ENCODE data around the gene PRKCB.

PRKCB gene

GRCh38 chr16:24135624-24136565 is 300.1 kb downstream of the PRKCB start:
- H3K4me3 ChIP-seq (ENCODE audit: low read depth in 1 of 2, low read length in 2 of 2) = no peak overlapping the region
- no peak overlapping the region for H3K27ac ChIP-seq (ENCODE audit: low read depth, low read length)
- no peaks in the 10 kb centered on the region for H3K9me3 ChIP-seq (ENCODE audit: low read length)
- no peak overlapping the region for H3K9ac ChIP-seq (ENCODE audit: low read length)
- no peaks in the 10 kb centered on the region for H3K27me3 ChIP-seq (ENCODE audit: control insufficient read depth in 1 of 2, insufficient read depth in 2 of 2, low read length in 2 of 2)
- H3K36me3 ChIP-seq (ENCODE audit: insufficient read depth, low read length) = no peaks in the 10 kb centered on the region
- H3K4me1 ChIP-seq (ENCODE audit: insufficient read depth, low read length) = no peaks in the 10 kb centered on the region

GRCh38 chr16:24138024-24138423 is 302.2 kb downstream of the PRKCB start:
- no peak overlapping the region for H3K4me3 ChIP-seq (ENCODE audit: low read depth in 1 of 2, low read length in 2 of 2)
- no peaks in the 10 kb centered on the region for H3K36me3 ChIP-seq (ENCODE audit: insufficient read depth, low read length)
- H3K9me3 ChIP-seq (ENCODE audit: low read length) = no peaks in the 10 kb centered on the region
- no peaks in the 10 kb centered on the region for H3K27me3 ChIP-seq (ENCODE audit: control insufficient read depth in 1 of 2, insufficient read depth in 2 of 2, low read length in 2 of 2)
- no peak overlapping the region for H3K27ac ChIP-seq (ENCODE audit: low read depth, low read length)
- no peaks in the 10 kb centered on the region for H3K4me1 ChIP-seq (ENCODE audit: insufficient read depth, low read length)
- H3K9ac ChIP-seq (ENCODE audit: low read length) = no peak overlapping the region

GRCh38 chr16:24138575-24138974 is 302.8 kb downstream of the PRKCB start:
- Histone ChIP-seq H3K4me1 (ENCODE audit: insufficient read depth, low read length) (no peaks in the 10 kb centered on the region), H3K9ac (ENCODE audit: low read length) (no peak overlapping the region), H3K27ac (ENCODE audit: low read depth, low read length) (no peak overlapping the region), H3K36me3 (ENCODE audit: insufficient read depth, low read length) (no peaks in the 10 kb centered on the region), H3K4me3 (ENCODE audit: low read depth in 1 of 2, low read length in 2 of 2) (no peak overlapping the region), H3K27me3 (ENCODE audit: control insufficient read depth in 1 of 2, insufficient read depth in 2 of 2, low read length in 2 of 2) (no peaks in the 10 kb centered on the region), H3K9me3 (ENCODE audit: low read length) (no peaks in the 10 kb centered on the region)

- no peak overlapping the region for H3K4me3 ChIP-seq (ENCODE audit: low read depth in 1 of 2, low read length in 2 of 2)
- H3K9ac ChIP-seq (ENCODE audit: low read length) = no peak overlapping the region
- no peaks in the 10 kb centered on the region for H3K36me3 ChIP-seq (ENCODE audit: insufficient read depth, low read length)
- H3K27me3 ChIP-seq (ENCODE audit: control insufficient read depth in 1 of 2, insufficient read depth in 2 of 2, low read length in 2 of 2) = no peaks in the 10 kb centered on the region
- no peaks in the 10 kb centered on the region for H3K4me1 ChIP-seq (ENCODE audit: insufficient read depth, low read length)
- no peak overlapping the region for H3K27ac ChIP-seq (ENCODE audit: low read depth, low read length)
- H3K9me3 ChIP-seq (ENCODE audit: low read length) = no peaks in the 10 kb centered on the region
Measured at GRCh38 chr16:24139282-24139681, 303.5 kb downstream of the PRKCB start.

GRCh38 chr16:24140730-24141129 is 304.9 kb downstream of the PRKCB start:
- H3K9ac ChIP-seq (ENCODE audit: low read length) = no peak overlapping the region
- H3K27me3 ChIP-seq (ENCODE audit: control insufficient read depth in 1 of 2, insufficient read depth in 2 of 2, low read length in 2 of 2) = no peaks in the 10 kb centered on the region
- no peak overlapping the region for H3K4me3 ChIP-seq (ENCODE audit: low read depth in 1 of 2, low read length in 2 of 2)
- no peak overlapping the region for H3K27ac ChIP-seq (ENCODE audit: low read depth, low read length)
- H3K4me1 ChIP-seq (ENCODE audit: insufficient read depth, low read length) = peaks cover 4% of the 10 kb centered on the region
- no peaks in the 10 kb centered on the region for H3K36me3 ChIP-seq (ENCODE audit: insufficient read depth, low read length)
- no peaks in the 10 kb centered on the region for H3K9me3 ChIP-seq (ENCODE audit: low read length)

- Histone ChIP-seq H3K36me3 (ENCODE audit: insufficient read depth, low read length) (no peaks in the 10 kb centered on the region), H3K9me3 (ENCODE audit: low read length) (no peaks in the 10 kb centered on the region), H3K4me1 (ENCODE audit: insufficient read depth, low read length) (peaks cover 12% of the 10 kb centered on the region), H3K27ac (ENCODE audit: low read depth, low read length) (no peak overlapping the region), H3K27me3 (ENCODE audit: control insufficient read depth in 1 of 2, insufficient read depth in 2 of 2, low read length in 2 of 2) (no peaks in the 10 kb centered on the region), H3K9ac (ENCODE audit: low read length) (no peak overlapping the region), H3K4me3 (ENCODE audit: low read depth in 1 of 2, low read length in 2 of 2) (no peak overlapping the region)
Measured at GRCh38 chr16:24141466-24141865, 305.7 kb downstream of the PRKCB start.

GRCh38 chr16:24141917-24142316 is 306.1 kb downstream of the PRKCB start:
- H3K27ac ChIP-seq (ENCODE audit: low read depth, low read length) = no peak overlapping the region
- no peak overlapping the region for H3K4me3 ChIP-seq (ENCODE audit: low read depth in 1 of 2, low read length in 2 of 2)
- no peaks in the 10 kb centered on the region for H3K27me3 ChIP-seq (ENCODE audit: control insufficient read depth in 1 of 2, insufficient read depth in 2 of 2, low read length in 2 of 2)
- peaks cover 14% of the 10 kb centered on the region for H3K4me1 ChIP-seq (ENCODE audit: insufficient read depth, low read length)
- no peak overlapping the region for H3K9ac ChIP-seq (ENCODE audit: low read length)
- H3K9me3 ChIP-seq (ENCODE audit: low read length) = no peaks in the 10 kb centered on the region
- no peaks in the 10 kb centered on the region for H3K36me3 ChIP-seq (ENCODE audit: insufficient read depth, low read length)

GRCh38 chr16:24145927-24146326 is 310.1 kb downstream of the PRKCB start:
- Histone ChIP-seq H3K9me3 (ENCODE audit: low read length) (no peaks in the 10 kb centered on the region), H3K36me3 (ENCODE audit: insufficient read depth, low read length) (no peaks in the 10 kb centered on the region), H3K4me1 (ENCODE audit: insufficient read depth, low read length) (peaks cover 14% of the 10 kb centered on the region), H3K27ac (ENCODE audit: low read depth, low read length) (no peak overlapping the region), H3K27me3 (ENCODE audit: control insufficient read depth in 1 of 2, insufficient read depth in 2 of 2, low read length in 2 of 2) (no peaks in the 10 kb centered on the region), H3K9ac (ENCODE audit: low read length) (no peak overlapping the region), H3K4me3 (ENCODE audit: low read depth in 1 of 2, low read length in 2 of 2) (no peak overlapping the region)

- Histone ChIP-seq H3K4me1 (ENCODE audit: insufficient read depth, low read length) (peaks cover 14% of the 10 kb centered on the region), H3K9me3 (ENCODE audit: low read length) (no peaks in the 10 kb centered on the region), H3K27me3 (ENCODE audit: control insufficient read depth in 1 of 2, insufficient read depth in 2 of 2, low read length in 2 of 2) (no peaks in the 10 kb centered on the region), H3K4me3 (ENCODE audit: low read depth in 1 of 2, low read length in 2 of 2) (no peak overlapping the region), H3K9ac (ENCODE audit: low read length) (no peak overlapping the region), H3K36me3 (ENCODE audit: insufficient read depth, low read length) (no peaks in the 10 kb centered on the region), H3K27ac (ENCODE audit: low read depth, low read length) (no peak overlapping the region)
Measured at GRCh38 chr16:24146518-24146917, 310.7 kb downstream of the PRKCB start.

- H3K9ac ChIP-seq (ENCODE audit: low read length) = no peak overlapping the region
- H3K27me3 ChIP-seq (ENCODE audit: control insufficient read depth in 1 of 2, insufficient read depth in 2 of 2, low read length in 2 of 2) = no peaks in the 10 kb centered on the region
- H3K4me3 ChIP-seq (ENCODE audit: low read depth in 1 of 2, low read length in 2 of 2) = no peak overlapping the region
- no peaks in the 10 kb centered on the region for H3K9me3 ChIP-seq (ENCODE audit: low read length)
- peaks cover 24% of the 10 kb centered on the region for H3K4me1 ChIP-seq (ENCODE audit: insufficient read depth, low read length)
- H3K27ac ChIP-seq (ENCODE audit: low read depth, low read length) = no peak overlapping the region
- H3K36me3 ChIP-seq (ENCODE audit: insufficient read depth, low read length) = no peaks in the 10 kb centered on the region
Measured at GRCh38 chr16:24149102-24149501, 313.3 kb downstream of the PRKCB start.

- Histone ChIP-seq H3K27me3 (ENCODE audit: control insufficient read depth in 1 of 2, insufficient read depth in 2 of 2, low read length in 2 of 2) (no peaks in the 10 kb centered on the region), H3K36me3 (ENCODE audit: insufficient read depth, low read length) (no peaks in the 10 kb centered on the region), H3K9ac (ENCODE audit: low read length) (no peak overlapping the region), H3K9me3 (ENCODE audit: low read length) (no peaks in the 10 kb centered on the region), H3K4me3 (ENCODE audit: low read depth in 1 of 2, low read length in 2 of 2) (no peak overlapping the region), H3K4me1 (ENCODE audit: insufficient read depth, low read length) (peaks cover 24% of the 10 kb centered on the region), H3K27ac (ENCODE audit: low read depth, low read length) (no peak overlapping the region)
Measured at GRCh38 chr16:24150282-24150681, 314.5 kb downstream of the PRKCB start.

GRCh38 chr16:24151482-24151939 is 315.7 kb downstream of the PRKCB start:
- Histone ChIP-seq H3K27me3 (ENCODE audit: control insufficient read depth in 1 of 2, insufficient read depth in 2 of 2, low read length in 2 of 2) (no peaks in the 10 kb centered on the region), H3K4me3 (ENCODE audit: low read depth in 1 of 2, low read length in 2 of 2) (no peak overlapping the region), H3K36me3 (ENCODE audit: insufficient read depth, low read length) (no peaks in the 10 kb centered on the region), H3K4me1 (ENCODE audit: insufficient read depth, low read length) (peaks cover 12% of the 10 kb centered on the region), H3K9ac (ENCODE audit: low read length) (no peak overlapping the region), H3K9me3 (ENCODE audit: low read length) (no peaks in the 10 kb centered on the region), H3K27ac (ENCODE audit: low read depth, low read length) (no peak overlapping the region)
